Chondrocyte (in vitro differentiated cells): ENCODE data around the gene GTF2F2. TPM values are rescaled to one million over a fixed set of nuclear protein-coding genes. Genes with fewer than 3 reads are reported as not detected.
"Not testable (repeated sequence)": the region's sequence is repeated elsewhere in the genome, so short reads cannot be mapped to it uniquely, and the experiment has no call there.

Source experiments
- DNase-seq: peaks from one replicate; pipeline ENCODE4 v3.0.0; 2021; ENCODE audit warnings: mixed read lengths, low spot score
- H3K27ac Mint-ChIP-seq: one replicate; pipeline ENCODE4 v1.8.0; 2021; ENCODE audit warnings: mild to moderate bottlenecking, moderate library complexity, mixed read lengths; ENCODE audit not compliant: unreplicated experiment
- H3K27me3 Mint-ChIP-seq: 2 replicates; pipeline ENCODE4 v1.8.0; 2021; ENCODE audit warnings: low read depth, mixed read lengths
- H3K36me3 Mint-ChIP-seq: 2 replicates; pipeline ENCODE4 v1.8.0; 2021; ENCODE audit warnings: low read depth, mixed read lengths
- H3K4me1 Mint-ChIP-seq: 2 replicates; pipeline ENCODE4 v1.8.0; 2021; ENCODE audit warnings: low read depth, mild to moderate bottlenecking, mixed read lengths
- H3K4me3 Mint-ChIP-seq: one replicate; pipeline ENCODE4 v1.8.0; 2021; ENCODE audit warnings: mild to moderate bottlenecking, moderate library complexity, mixed read lengths; ENCODE audit not compliant: unreplicated experiment
- H3K9me3 Mint-ChIP-seq: 2 replicates; pipeline ENCODE4 v1.8.0; 2021; ENCODE audit warnings: low read depth, mixed read lengths
- CTCF ChIP-seq: fragments of 200-600 bp; sonication (generic); IDR thresholded peaks from 2 replicates; pipeline ENCODE4 v1.5.0; 2021; ENCODE audit warnings: antibody characterized with exemption, mild to moderate bottlenecking, moderate library complexity
- total RNA-seq: library from RNA; stranded (reverse); gene quantifications from 3 replicates; pipeline ENCODE4 v1.2.1, GENCODE V29; 2021

Gene GTF2F2
- total RNA-seq, 1 donor from 2014 or later = 15.6 TPM

- DNase-seq = no peak
- Mint-ChIP-seq H3K9me3 (no peaks in the 10 kb centered on the region), H3K27ac (no peak overlapping the region), H3K4me1 (peaks cover 8% of the 10 kb centered on the region), H3K4me3 (no peak overlapping the region), H3K36me3 (peaks cover 3% of the 10 kb centered on the region), H3K27me3 (no peaks in the 10 kb centered on the region)
- TF ChIP-seq CTCF = no peak
These were observed 171.9 kb downstream of the GTF2F2 start for GRCh38 chr13:45292176-45292575.

GRCh38 chr13:45295536-45295935, 175.2 kb downstream of the GTF2F2 start:
- H3K27me3 Mint-ChIP-seq = no peaks in the 10 kb centered on the region
- no peaks in the 10 kb centered on the region for H3K36me3 Mint-ChIP-seq
- H3K27ac Mint-ChIP-seq = no peak overlapping the region
- peaks cover 8% of the 10 kb centered on the region for H3K4me1 Mint-ChIP-seq
- no peak for TF ChIP-seq CTCF
- no peak overlapping the region for H3K4me3 Mint-ChIP-seq
- no peaks in the 10 kb centered on the region for H3K9me3 Mint-ChIP-seq
- no peak for DNase-seq

GRCh38 chr13:45296259-45296658, 175.9 kb downstream of the GTF2F2 start:
- Mint-ChIP-seq H3K9me3 (no peaks in the 10 kb centered on the region), H3K36me3 (no peaks in the 10 kb centered on the region), H3K4me3 (no peak overlapping the region), H3K27me3 (no peaks in the 10 kb centered on the region), H3K27ac (no peak overlapping the region), H3K4me1 (peaks cover 8% of the 10 kb centered on the region)
- no peak for TF ChIP-seq CTCF
- no peak for DNase-seq

GRCh38 chr13:45297456-45298205, 177.3 kb downstream of the GTF2F2 start:
- no peaks in the 10 kb centered on the region for H3K9me3 Mint-ChIP-seq
- no peaks in the 10 kb centered on the region for H3K36me3 Mint-ChIP-seq
- no peak overlapping the region for H3K4me3 Mint-ChIP-seq
- H3K27ac Mint-ChIP-seq = no peak overlapping the region
- no peak for TF ChIP-seq CTCF
- DNase-seq = no peak
- H3K4me1 Mint-ChIP-seq = peaks cover 8% of the 10 kb centered on the region
- no peaks in the 10 kb centered on the region for H3K27me3 Mint-ChIP-seq

- H3K4me1 Mint-ChIP-seq = peaks cover 8% of the 10 kb centered on the region
- no peak overlapping the region for H3K4me3 Mint-ChIP-seq
- no peak overlapping the region for H3K27ac Mint-ChIP-seq
- no peak for TF ChIP-seq CTCF
- DNase-seq = no peak
- no peaks in the 10 kb centered on the region for H3K9me3 Mint-ChIP-seq
- H3K27me3 Mint-ChIP-seq = no peaks in the 10 kb centered on the region
- H3K36me3 Mint-ChIP-seq = no peaks in the 10 kb centered on the region
These were observed 177.8 kb downstream of the GTF2F2 start for GRCh38 chr13:45298206-45298505.

DNA sequence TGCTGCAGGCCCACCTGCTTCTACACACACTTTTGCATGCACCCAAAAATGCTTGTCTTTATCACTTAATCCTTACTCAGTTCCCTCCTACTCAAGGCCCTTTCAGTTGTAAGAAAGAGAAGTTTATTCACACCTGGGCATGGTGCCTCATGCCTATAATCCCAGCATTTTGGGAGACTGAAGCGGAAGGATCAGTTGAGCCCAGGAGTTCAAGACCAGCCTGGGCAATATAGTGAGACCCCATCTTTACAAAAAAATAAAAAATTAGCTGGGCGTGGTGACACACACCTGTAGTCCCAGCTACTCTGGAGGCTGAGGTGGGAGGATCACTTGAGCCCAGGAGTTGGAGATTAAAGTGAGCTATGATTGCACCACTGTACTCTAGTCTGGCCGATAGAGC, 178.2 kb downstream of the GTF2F2 start:
- not testable (repeated sequence) for H3K4me3 Mint-ChIP-seq, H3K4me1 Mint-ChIP-seq, H3K9me3 Mint-ChIP-seq, H3K36me3 Mint-ChIP-seq, DNase-seq, H3K27me3 Mint-ChIP-seq, H3K27ac Mint-ChIP-seq
